AG10803 (cell line): ENCODE measurements around the gene NUP62.
A peak's percentile ranks its signal among the peaks of the same experiment; 100 is the strongest.

Experiments used
- DNase-seq: peaks from one replicate; pipeline ENCODE4 v3.0.0; 2010; ENCODE audit warnings: low read depth
- H3K4me3 ChIP-seq: 2 replicates; pipeline ENCODE4 v1.5.1; 2011; ENCODE audit warnings: mild to moderate bottlenecking, low read length, control low read depth
- CTCF ChIP-seq: conservative IDR thresholded peaks from 2 replicates; pipeline ENCODE4 v1.5.1; 2011; ENCODE audit warnings: mild to moderate bottlenecking, low read length, control low read depth, inconsistent platforms

NUP62 gene

GRCh38 chr19:49929121-49929610, at the start of gene NUP62, which contains the start of gene ATF5:
Gene NUP62, minus strand, starts transcription at chr19:49929504. Its CDS starts 19,697 bp downstream, at chr19:49909807.
Gene ATF5, plus strand, starts transcription at chr19:49929205. Its CDS starts 1,646 bp downstream, at chr19:49930851.
- peak; percentile 72 for DNase-seq
- peak within 1 kb of the TSS; percentile 92 for H3K4me3 ChIP-seq
- no peak for TF ChIP-seq CTCF

- H3K4me3 ChIP-seq: no peak overlapping the region
- TF ChIP-seq CTCF: no peak
- no peak for DNase-seq
Observed at GRCh38 chr19:49978324-49978723, 49.0 kb upstream of the NUP62 start.

GRCh38 chr19:49977881-49978280, 48.6 kb upstream of the NUP62 start:
- H3K4me3 ChIP-seq: no peak overlapping the region
- no peak for DNase-seq
- no peak for TF ChIP-seq CTCF

GRCh38 chr19:49977076-49977475, 47.8 kb upstream of the NUP62 start:
- DNase-seq: no peak
- no peak overlapping the region for H3K4me3 ChIP-seq
- TF ChIP-seq CTCF: no peak

GRCh38 chr19:49976496-49976895, 47.2 kb upstream of the NUP62 start:
- DNase-seq: no peak
- no peak for TF ChIP-seq CTCF

GRCh38 chr19:49975051-49975450, 45.7 kb upstream of the NUP62 start:
- no peak for DNase-seq
- no peak overlapping the region for H3K4me3 ChIP-seq
- TF ChIP-seq CTCF: no peak

More at GRCh38 chr19:49976496-49976895, 47.2 kb upstream of the NUP62 start:
- no peak overlapping the region for H3K4me3 ChIP-seq

- no peak for DNase-seq
- no peak overlapping the region for H3K4me3 ChIP-seq
- TF ChIP-seq CTCF: no peak
Observed at GRCh38 chr19:49973987-49974386, 44.7 kb upstream of the NUP62 start.
